Activated naive CD4-positive, alpha-beta T cell treated with anti-CD3 and anti-CD28 coated beads for 36 hours (primary cell): Measurements from ENCODE around the gene FUOM. TPM values are rescaled to one million over a fixed set of nuclear protein-coding genes. Genes with fewer than 3 reads are reported as not detected.
A peak's percentile ranks its signal among the peaks of the same experiment; 100 is the strongest.
"Not testable (repeated sequence)": the region's sequence is repeated elsewhere in the genome, so short reads cannot be mapped to it uniquely, and the experiment has no call there.

ENCODE experiments used
- CTCF ChIA-PET: fragments of 350-600 bp; sonication (Branson Sonifier 250); formaldehyde crosslinking; loops from one replicate; lab custom pipeline; 2021; ENCODE audit warnings: antibody characterized with exemption; lab: Charles Lee
- DNase-seq: peaks from one replicate; pipeline ENCODE4 v3.0.0-alpha.2; 2020
- H3K27ac Mint-ChIP-seq: one replicate; pipeline ENCODE4 v1.8.0; 2021; ENCODE audit warnings: mild to moderate bottlenecking, mixed read lengths
- H3K27me3 Mint-ChIP-seq: one replicate; pipeline ENCODE4 v1.8.0; 2021; ENCODE audit warnings: low read depth, mixed read lengths
- H3K36me3 Mint-ChIP-seq: one replicate; pipeline ENCODE4 v1.8.0; 2021; ENCODE audit warnings: low read depth, mixed read lengths
- H3K4me1 Mint-ChIP-seq: one replicate; pipeline ENCODE4 v1.8.0; 2021; ENCODE audit warnings: low read depth, mixed read lengths
- H3K4me3 Mint-ChIP-seq: one replicate; pipeline ENCODE4 v1.8.0; 2021; ENCODE audit warnings: mild to moderate bottlenecking, moderate library complexity, mixed read lengths
- H3K9me3 Mint-ChIP-seq: one replicate; pipeline ENCODE4 v1.8.0; 2021; ENCODE audit warnings: mixed read lengths
- intact Hi-C: fragments of 100-400 bp; cut with micrococcal nuclease; formaldehyde crosslinking; loops from one replicate; pipeline ENCODE4 v1.15.1; 2023
- total RNA-seq, 2 experiments: library from RNA; stranded (reverse); gene quantifications; one replicate each; pipeline ENCODE4 v1.2.3, GENCODE V29; 2021

Gene FUOM
- total RNA-seq, 2 experiments from 2014 or later = 29.9 to 34.9 TPM

GRCh38 chr10:133384071-133384470 lies 26.3 kb upstream of the FUOM start:
- no peak overlapping the region for H3K4me3 Mint-ChIP-seq
- no peaks in the 10 kb centered on the region for H3K27me3 Mint-ChIP-seq
- intact Hi-C loops = no loop called here
- CTCF ChIA-PET = interaction anchor here (0.6 to 1.7 kb wide), 2 partner anchors 53 to 55 kb away, joined by 3 to 4 read pairs; no protein-coding TSS in a partner anchor
- no peaks in the 10 kb centered on the region for H3K9me3 Mint-ChIP-seq
- H3K4me1 Mint-ChIP-seq = peaks cover 11% of the 10 kb centered on the region
- no peak overlapping the region for H3K27ac Mint-ChIP-seq
- DNase-seq = no peak
- peaks cover 2% of the 10 kb centered on the region for H3K36me3 Mint-ChIP-seq

GRCh38 chr10:133383551-133383950 lies 25.7 kb upstream of the FUOM start:
- Mint-ChIP-seq H3K4me1 (peaks cover 6% of the 10 kb centered on the region), H3K9me3 (no peaks in the 10 kb centered on the region), H3K27ac (no peak overlapping the region), H3K4me3 (no peak overlapping the region), H3K27me3 (no peaks in the 10 kb centered on the region), H3K36me3 (peaks cover 2% of the 10 kb centered on the region)
- no peak for DNase-seq
- CTCF ChIA-PET = interaction anchor here (1.7 kb wide), 1 partner anchor 54 kb away, joined by 4 read pairs; no protein-coding TSS in a partner anchor
- intact Hi-C loops = no loop called here

GRCh38 chr10:133381036-133381435 lies 23.2 kb upstream of the FUOM start:
- H3K4me3 Mint-ChIP-seq = no peak overlapping the region
- H3K4me1 Mint-ChIP-seq = peaks cover 3% of the 10 kb centered on the region
- intact Hi-C loops = no loop called here
- CTCF ChIA-PET = no interaction called here
- no peak for DNase-seq
- no peaks in the 10 kb centered on the region for H3K36me3 Mint-ChIP-seq
- no peak overlapping the region for H3K27ac Mint-ChIP-seq
- no peaks in the 10 kb centered on the region for H3K27me3 Mint-ChIP-seq
- no peaks in the 10 kb centered on the region for H3K9me3 Mint-ChIP-seq

- no peaks in the 10 kb centered on the region for H3K27me3 Mint-ChIP-seq
- no peaks in the 10 kb centered on the region for H3K36me3 Mint-ChIP-seq
- intact Hi-C loops = loop anchor here (1.0 to 5.0 kb wide), 4 partner anchors 10 to 123 kb away; partner anchors contain the start of genes TUBGCP2 and ZNF511
- CTCF ChIA-PET = no interaction called here
- no peaks in the 10 kb centered on the region for H3K9me3 Mint-ChIP-seq
- peaks cover 3% of the 10 kb centered on the region for H3K4me1 Mint-ChIP-seq
- DNase-seq = no peak
- peak overlapping the region; percentile 66 for H3K4me3 Mint-ChIP-seq
- no peak overlapping the region for H3K27ac Mint-ChIP-seq
Observed at GRCh38 chr10:133379801-133380666, 22.2 kb upstream of the FUOM start.

GRCh38 chr10:133379152-133379800 lies 21.5 kb upstream of the FUOM start, which contains the start of gene PAOX:
PAOX (plus strand) TSS chr10:133379262; CDS start chr10:133379317, 55 bp downstream.
- H3K9me3 Mint-ChIP-seq = no peaks in the 10 kb centered on the region
- peak; percentile 80 for DNase-seq
- peaks cover 3% of the 10 kb centered on the region for H3K4me1 Mint-ChIP-seq
- H3K4me3 Mint-ChIP-seq = peak within 1 kb of the TSS; percentile 74
- intact Hi-C loops = loop anchor here (1.0 to 5.0 kb wide), 4 partner anchors 11 to 122 kb away; partner anchors contain the start of genes TUBGCP2 and ZNF511
- no peaks in the 10 kb centered on the region for H3K36me3 Mint-ChIP-seq
- H3K27me3 Mint-ChIP-seq = no peaks in the 10 kb centered on the region
- H3K27ac Mint-ChIP-seq = peak within 1 kb of the TSS; percentile 30
- CTCF ChIA-PET = no interaction called here

GRCh38 chr10:133378251-133379096 lies 20.7 kb upstream of the FUOM start:
- DNase-seq = peak; percentile 61
- Mint-ChIP-seq H3K27ac (peak overlapping the region; percentile 30), H3K36me3 (no peaks in the 10 kb centered on the region), H3K9me3 (no peaks in the 10 kb centered on the region), H3K4me1 (peaks cover 5% of the 10 kb centered on the region), H3K27me3 (no peaks in the 10 kb centered on the region), H3K4me3 (peak overlapping the region; percentile 74)
- intact Hi-C loops = loop anchor here (1.0 to 5.0 kb wide), 5 partner anchors 12 to 121 kb away; partner anchors contain the start of genes MTG1, TUBGCP2 and ZNF511
- CTCF ChIA-PET = interaction anchor here (0.7 to 0.8 kb wide), 2 partner anchors 10 to 49 kb away, joined by 3 to 5 read pairs; no protein-coding TSS in a partner anchor

GRCh38 chr10:133377818-133378250 lies 20.0 kb upstream of the FUOM start:
- Mint-ChIP-seq H3K4me1 (peaks cover 5% of the 10 kb centered on the region), H3K36me3 (no peaks in the 10 kb centered on the region), H3K27me3 (no peaks in the 10 kb centered on the region), H3K9me3 (no peaks in the 10 kb centered on the region), H3K27ac (no peak overlapping the region), H3K4me3 (peak overlapping the region; percentile 74)
- DNase-seq = no peak
- intact Hi-C loops = loop anchor here (1.0 to 5.0 kb wide), 3 partner anchors 16 to 121 kb away; partner anchors contain the start of genes MTG1, TUBGCP2 and ZNF511
- CTCF ChIA-PET = interaction anchor here (0.7 to 0.8 kb wide), 2 partner anchors 10 to 48 kb away, joined by 3 to 5 read pairs; no protein-coding TSS in a partner anchor

- Mint-ChIP-seq H3K9me3 (no peaks in the 10 kb centered on the region), H3K36me3 (no peaks in the 10 kb centered on the region), H3K27me3 (no peaks in the 10 kb centered on the region), H3K4me3 (peak overlapping the region; percentile 48), H3K27ac (no peak overlapping the region), H3K4me1 (peaks cover 5% of the 10 kb centered on the region)
- no peak for DNase-seq
- intact Hi-C loops = loop anchor here (5.0 kb wide), 1 partner anchor 120 kb away; no protein-coding TSS in a partner anchor
- CTCF ChIA-PET = interaction anchor here (0.8 to 1.1 kb wide), 2 partner anchors 11 to 56 kb away, joined by 3 read pairs; no protein-coding TSS in a partner anchor
Observed at GRCh38 chr10:133377025-133377817, 19.4 kb upstream of the FUOM start.

GRCh38 chr10:133376183-133376582 lies 18.4 kb upstream of the FUOM start:
- H3K9me3 Mint-ChIP-seq, H3K27ac Mint-ChIP-seq, DNase-seq, H3K27me3 Mint-ChIP-seq, H3K36me3 Mint-ChIP-seq, H3K4me1 Mint-ChIP-seq: not testable (repeated sequence)
- intact Hi-C loops = loop anchor here (5.0 kb wide), 1 partner anchor 119 kb away; no protein-coding TSS in a partner anchor
- CTCF ChIA-PET = interaction anchor here (0.9 to 1.1 kb wide), 2 partner anchors 47 to 55 kb away, joined by 3 to 4 read pairs; no protein-coding TSS in a partner anchor
- H3K4me3 Mint-ChIP-seq = peak overlapping the region; percentile 41

GRCh38 chr10:133375357-133376115 lies 17.7 kb upstream of the FUOM start:
- DNase-seq = no peak
- intact Hi-C loops = loop anchor here (5.0 kb wide), 1 partner anchor 118 kb away; no protein-coding TSS in a partner anchor
- H3K27me3 Mint-ChIP-seq = no peaks in the 10 kb centered on the region
- peaks cover 9% of the 10 kb centered on the region for H3K4me1 Mint-ChIP-seq
- CTCF ChIA-PET = interaction anchor here (0.9 to 1.1 kb wide), 2 partner anchors 46 to 55 kb away, joined by 3 to 4 read pairs; no protein-coding TSS in a partner anchor
- H3K36me3 Mint-ChIP-seq = no peaks in the 10 kb centered on the region
- H3K9me3 Mint-ChIP-seq = no peaks in the 10 kb centered on the region
- H3K27ac Mint-ChIP-seq = peak overlapping the region; percentile 43
- H3K4me3 Mint-ChIP-seq = no peak overlapping the region
